ENCODE measurements around the gene UPP2. TPM values are rescaled to one million over a fixed set of nuclear protein-coding genes. Genes with fewer than 3 reads are reported as not detected.
A peak's percentile ranks its signal among the peaks of the same experiment; 100 is the strongest.

UPP2 gene
- total RNA-seq, 1 experiment from 2014 or later = not detected

DNA sequence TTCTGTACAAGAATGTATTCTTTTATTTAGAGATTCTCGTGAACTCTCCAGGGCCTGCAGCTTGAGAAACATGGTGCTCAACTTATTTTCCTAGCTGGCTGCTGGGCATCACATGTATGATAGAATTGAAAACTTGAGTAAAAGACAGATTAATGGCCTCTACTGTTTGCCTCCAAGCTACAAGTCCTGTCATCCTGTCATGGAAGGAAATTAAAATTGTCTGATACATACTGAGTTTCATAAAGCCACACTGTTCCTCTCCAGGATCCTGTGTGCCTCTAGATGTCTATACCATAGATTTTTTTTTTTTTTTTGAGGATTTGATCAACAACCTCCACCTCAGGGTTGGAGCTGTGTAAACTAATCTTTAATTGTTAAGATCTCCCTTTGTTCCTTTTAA, 38.5 kb downstream of the UPP2 start:
- DNase-seq (ENCODE audit: low spot score) = no peak

DNA sequence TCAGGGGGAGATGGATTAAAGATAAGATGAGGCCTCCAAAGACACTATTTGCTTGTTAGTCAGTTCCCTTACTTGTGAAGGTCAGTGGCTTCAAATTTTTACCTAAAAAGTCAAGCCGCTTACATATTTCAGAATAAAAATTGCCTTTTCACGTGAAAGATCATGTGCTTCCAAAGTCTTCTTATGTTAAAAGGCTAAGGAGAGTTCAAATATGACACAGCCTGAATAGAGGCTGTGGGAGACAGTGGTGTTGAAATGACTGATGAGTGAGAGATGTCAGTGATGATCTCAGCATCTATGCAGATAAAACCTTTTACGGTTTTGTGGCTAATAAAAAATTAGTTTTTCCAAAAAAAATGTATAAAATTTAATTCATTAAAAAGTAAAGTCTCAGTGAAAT, 40.5 kb downstream of the UPP2 start:
- DNase-seq (ENCODE audit: low spot score) = no peak

DNA sequence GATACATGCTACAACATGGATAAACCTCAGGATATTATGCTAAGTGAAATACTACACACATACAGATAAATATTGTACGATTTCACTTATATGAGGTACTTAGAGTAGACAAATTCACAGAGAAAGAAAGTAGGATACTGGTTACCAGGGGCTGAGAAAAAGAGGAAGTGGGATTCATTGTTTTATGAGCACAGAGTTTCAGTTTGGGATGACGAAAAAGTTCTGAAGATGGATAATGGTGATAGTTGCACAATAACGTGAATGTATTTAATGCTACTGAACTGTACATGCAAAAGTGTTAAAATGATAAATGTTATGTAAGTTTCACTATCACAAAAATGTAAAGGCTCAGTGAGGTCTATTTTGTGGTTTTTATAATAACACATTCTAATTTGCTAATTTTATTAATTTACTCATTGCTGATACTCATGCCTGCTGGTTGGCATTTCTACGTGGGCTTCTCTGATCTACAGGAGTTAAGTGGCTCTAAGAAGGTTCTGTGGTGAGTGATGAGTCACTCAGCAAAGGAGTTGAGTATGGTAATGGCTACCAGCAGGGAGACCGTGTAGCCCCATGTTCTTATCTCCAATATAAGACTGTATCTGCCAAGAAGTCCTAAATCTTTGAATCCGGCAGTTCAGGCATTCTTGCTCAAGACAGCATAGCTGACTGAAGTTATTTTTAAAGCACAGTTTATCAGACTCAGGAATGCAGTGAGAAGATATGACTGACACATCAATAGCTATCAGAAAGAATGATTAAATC, 41.1 kb downstream of the UPP2 start:
- peak; percentile 25 for DNase-seq (ENCODE audit: low spot score)

DNA sequence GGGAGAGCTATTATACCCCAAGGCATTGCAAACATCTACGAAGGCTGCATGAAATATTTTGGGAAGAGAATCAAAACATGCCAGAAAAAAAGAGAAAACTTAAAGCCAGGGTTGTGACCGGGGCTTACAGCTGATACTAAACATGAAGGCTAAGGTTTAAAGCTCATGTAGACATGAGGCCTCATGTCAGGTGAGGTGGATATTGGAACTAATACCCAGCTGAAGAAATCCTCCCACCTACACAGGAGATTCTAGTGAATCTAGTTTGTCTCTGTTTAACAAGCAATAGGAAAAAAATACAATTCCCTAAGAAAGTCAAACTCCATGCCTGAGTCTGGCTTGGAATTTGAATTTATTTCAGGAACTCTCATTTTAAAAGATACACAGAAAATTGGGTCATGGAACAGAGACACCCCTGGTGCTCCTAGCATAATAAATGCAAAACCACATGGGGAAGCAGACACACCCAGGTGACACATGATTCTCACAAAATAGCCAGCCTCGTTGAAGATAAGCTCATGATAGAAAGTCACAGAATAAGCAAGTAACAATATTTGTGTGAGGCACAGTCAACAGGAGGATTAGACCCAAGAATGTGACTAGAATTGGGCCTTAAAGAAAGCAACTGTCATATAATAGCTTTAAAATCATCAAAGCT, 42.2 kb downstream of the UPP2 start:
- DNase-seq (ENCODE audit: low spot score) = no peak

DNA sequence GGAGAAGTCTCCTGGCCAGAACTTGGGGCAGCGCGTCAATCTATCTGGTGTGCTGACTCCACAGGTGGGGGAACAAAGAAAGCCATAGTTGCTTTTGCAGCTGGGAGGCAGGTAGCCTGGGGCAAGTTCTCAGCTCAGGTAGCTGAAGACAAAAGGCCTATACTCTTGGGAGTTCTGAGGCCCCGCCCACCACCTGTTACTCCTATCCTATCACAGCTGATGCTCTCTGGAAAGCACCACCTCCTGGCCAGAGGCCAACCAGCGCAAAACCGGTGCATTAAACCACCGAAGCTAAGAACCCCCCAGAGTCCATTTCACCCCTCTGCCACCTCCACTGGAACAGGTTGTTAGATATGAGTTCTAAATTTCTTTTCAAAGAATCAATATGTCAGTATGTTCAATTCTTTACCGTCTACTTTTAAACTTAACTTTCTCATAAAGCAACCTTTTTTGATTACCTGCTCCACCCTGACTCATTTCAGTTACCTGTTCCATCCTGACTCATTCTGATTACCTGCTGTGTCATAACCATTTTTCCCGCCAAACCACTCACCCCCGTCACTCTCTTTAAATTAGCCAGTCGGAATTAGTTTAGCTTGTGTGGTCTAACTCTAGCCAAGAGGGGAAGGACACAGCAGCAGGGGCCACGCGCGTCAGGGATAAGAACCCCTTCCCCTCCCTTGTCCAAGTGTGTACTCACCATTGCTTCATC, 43.4 kb downstream of the UPP2 start:
- DNase-seq (ENCODE audit: low spot score) = no peak

DNA sequence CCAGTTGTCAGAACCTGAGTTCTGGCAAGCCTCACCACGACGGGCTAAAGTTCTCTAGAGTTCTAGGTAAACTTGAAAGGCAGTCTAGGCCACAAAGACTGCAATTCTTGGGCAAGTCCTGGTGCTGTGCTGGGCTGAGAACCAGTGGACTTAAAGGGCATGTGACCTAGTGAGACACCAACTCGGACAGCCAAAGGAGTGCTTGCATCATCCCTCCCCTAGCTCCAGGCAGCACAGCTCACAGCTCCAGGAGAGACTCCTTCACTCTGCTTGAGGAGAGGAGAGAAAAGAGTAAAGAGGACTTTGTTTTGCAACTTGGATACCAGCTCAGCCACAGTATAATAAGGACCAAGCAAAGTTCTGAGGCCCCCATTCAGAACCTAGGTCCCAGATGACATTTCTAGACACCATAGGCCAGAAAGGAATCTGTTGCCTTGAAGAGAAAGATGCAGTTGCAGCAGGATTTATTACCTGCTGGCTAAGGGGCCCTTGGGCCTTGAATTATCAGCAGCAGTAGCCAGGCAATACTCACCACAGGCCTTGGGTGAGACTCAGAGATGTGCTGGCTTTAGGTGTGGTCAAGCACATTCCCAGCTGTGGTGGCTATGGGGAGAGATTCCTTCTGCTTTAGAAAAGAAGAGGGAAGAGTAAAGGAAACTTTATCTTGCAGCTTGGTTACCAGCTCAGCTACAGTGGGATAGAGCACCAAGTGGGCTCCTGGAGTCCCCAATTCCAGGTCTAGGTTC, 51.8 kb downstream of the UPP2 start:
- DNase-seq (ENCODE audit: low spot score) = no peak

DNA sequence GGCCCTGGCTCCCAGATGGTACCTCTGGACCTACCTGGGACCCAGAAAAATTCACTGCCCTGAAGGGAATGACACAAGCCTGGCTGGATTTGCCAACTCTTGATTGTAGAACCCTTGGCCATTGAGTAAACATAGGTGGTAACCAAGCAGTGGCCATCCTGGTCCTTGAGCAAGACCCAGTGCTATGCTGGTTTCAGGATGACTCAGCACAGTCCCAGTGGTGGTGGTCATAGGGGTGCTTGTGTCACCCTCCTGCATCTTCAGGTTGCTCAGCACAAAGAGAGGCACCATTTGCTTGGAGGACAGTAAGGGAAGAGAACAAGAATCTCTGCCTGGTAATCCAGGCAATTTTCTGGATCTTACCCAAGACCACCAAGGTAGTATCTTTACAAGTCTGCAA, 52.9 kb downstream of the UPP2 start:
- no peak for DNase-seq (ENCODE audit: low spot score)

DNA sequence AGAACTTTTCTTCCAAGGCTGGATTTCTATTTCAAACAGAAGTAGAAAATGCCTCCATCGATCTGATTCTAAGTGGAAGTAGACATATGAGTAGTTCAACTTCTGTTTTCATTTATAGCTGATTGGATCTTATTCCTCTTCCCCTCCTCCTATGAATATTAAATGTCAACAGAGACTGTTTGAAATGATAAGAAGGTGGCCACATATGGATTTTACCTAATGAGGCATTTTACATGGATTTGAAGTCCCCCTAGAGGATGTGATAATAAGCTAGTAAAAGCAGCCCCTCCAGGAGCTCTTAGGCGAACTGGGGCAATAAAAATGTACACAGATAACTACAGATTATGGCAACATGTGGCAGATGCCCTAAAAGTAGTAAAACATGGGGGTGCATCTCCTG, 71.0 kb downstream of the UPP2 start:
- no peak for DNase-seq (ENCODE audit: low spot score)

DNA sequence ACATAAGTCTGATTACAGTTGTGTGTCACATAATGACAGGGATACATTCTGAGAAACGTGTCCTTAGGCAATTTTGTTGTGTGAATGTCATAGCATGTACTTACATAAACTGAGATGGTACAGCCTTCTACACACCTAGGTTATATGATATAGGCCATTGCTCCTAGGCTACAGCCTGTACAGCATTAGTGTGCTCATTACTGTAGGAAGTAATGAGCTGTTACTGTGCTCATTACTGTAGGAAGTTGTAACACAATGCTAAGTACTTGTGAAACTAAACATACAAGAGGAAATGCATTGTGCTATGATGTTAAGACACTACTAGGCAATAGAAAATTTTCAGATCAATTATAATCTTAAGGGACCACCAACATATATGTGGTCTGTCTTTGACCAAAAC, 72.8 kb downstream of the UPP2 start:
- no peak for DNase-seq (ENCODE audit: low spot score)

DNA sequence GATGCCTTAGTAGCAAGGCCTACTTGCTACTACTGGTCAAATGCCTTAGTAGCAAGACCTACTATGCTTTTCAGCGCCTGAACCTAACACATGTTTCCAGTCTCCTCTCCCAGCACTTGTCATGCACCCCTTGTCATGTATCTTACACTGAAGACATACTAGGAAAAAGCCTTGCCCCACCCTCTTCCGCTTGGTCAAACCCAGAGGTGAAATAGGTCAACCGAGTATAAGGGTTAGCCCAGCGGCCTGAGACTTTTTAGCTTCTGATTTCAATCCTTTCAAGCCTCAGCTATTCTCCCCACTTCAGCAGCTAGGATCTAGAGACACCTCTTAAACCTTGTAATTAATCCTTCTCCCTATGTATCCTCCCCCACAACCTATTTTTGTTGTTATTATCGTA, 73.3 kb downstream of the UPP2 start:
- no peak for DNase-seq (ENCODE audit: low spot score)

DNA sequence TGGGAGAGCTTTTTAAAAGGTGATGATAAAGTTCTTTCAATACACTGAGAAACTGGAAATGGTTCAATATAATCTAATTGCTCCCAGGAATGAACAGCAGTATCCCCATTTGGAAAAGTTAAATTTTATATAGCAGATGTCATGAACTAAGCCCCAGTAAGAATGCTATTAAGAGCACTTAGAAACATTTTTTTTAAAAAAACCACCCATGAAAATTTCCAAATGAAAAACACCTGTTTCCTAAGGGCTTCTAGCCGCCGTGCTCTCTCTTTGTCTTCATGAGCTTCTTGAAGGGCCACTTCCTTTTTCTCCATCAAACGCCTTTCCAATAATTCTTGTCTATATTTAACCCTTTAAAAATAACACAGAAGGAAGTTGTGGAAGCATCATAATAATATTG, 77.0 kb downstream of the UPP2 start:
- no peak for DNase-seq (ENCODE audit: low spot score)

DNA sequence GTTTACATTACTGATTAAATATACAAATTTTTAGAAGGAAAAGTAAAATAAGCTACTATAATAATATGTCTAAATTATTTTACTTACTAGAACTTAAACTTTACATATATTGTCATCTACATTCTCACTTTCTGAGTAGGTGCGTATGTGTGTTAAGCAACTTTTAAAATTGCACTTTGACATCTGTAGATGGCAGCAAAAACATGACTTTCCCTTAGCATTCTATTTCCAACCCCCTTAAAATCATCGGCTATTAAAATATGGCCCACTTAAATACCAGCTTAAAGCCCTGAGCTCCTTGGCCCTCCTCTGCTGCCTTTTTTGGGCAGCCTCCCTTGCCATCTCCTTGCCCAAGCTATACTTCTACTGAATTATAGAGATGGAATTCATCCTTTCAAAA, 78.0 kb downstream of the UPP2 start:
- peak; percentile 19 for DNase-seq (ENCODE audit: low spot score)

DNA sequence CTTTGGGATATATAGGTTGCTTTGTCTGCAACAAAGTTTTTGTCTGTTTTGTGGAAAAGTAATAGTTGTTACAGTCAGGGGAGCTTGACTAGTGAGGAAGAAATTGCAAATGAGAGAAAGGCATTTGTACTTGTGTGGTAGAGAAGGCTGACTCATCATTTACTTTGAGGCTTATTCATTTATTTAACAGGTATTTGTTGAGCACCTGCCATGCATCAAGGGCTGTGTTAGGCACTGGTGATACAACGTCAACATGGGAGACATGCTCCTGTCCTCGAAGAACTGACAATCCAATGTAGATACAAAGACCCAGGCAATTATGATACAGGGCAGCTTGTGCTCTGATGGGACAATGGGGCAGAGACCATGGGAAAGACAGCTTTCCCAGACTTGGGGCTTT, 79.5 kb downstream of the UPP2 start:
- no peak for DNase-seq (ENCODE audit: low spot score)

DNA sequence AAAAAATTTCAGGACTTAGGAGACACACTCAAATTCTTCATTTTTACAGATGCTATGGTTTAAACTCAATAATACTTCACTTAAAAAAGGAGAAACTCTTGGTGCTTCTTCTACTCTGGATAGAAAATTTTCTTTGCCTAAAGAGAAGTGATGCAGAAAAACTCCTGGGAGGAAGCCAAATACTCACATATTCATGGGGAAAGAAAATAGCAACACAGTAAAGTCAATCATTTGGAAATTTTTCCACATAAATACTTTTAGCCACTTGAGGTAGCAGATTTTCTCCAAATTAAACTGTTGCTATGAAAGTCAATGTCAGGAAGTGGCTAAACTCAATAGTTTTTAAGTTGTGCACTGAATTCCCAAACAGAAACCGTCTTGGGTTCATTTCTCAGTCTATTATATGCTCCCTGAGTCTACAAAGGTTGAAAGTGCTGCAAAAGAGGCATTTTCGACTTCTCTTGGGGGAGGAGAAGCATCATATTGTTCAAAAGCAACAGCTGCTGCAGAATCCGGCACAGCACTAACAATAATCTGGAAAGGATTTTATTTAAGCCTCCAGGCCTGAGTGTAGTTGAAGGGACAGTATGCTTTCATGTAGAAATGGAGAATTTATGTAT, 81.1 kb downstream of the UPP2 start:
- no peak for DNase-seq (ENCODE audit: low spot score)

DNA sequence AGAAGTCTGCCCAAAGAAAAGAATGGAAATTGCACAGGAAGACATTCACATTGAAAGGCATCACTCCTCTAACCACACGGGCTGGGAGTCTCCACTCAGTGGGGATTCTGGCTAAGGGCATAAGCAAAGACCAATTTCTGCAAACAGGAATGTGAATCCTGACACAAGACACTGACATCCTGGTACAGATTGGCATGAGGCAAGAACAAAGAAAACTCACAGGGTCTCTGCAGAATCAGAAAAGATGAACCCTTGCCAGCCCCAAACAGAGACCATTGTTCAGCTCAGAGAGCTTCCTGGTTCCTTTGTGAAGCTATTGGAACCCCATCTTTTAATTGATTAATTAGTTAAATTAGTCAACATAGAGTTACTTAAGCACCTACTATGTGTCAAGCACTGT, 82.3 kb downstream of the UPP2 start:
- DNase-seq (ENCODE audit: low spot score) = no peak

DNA sequence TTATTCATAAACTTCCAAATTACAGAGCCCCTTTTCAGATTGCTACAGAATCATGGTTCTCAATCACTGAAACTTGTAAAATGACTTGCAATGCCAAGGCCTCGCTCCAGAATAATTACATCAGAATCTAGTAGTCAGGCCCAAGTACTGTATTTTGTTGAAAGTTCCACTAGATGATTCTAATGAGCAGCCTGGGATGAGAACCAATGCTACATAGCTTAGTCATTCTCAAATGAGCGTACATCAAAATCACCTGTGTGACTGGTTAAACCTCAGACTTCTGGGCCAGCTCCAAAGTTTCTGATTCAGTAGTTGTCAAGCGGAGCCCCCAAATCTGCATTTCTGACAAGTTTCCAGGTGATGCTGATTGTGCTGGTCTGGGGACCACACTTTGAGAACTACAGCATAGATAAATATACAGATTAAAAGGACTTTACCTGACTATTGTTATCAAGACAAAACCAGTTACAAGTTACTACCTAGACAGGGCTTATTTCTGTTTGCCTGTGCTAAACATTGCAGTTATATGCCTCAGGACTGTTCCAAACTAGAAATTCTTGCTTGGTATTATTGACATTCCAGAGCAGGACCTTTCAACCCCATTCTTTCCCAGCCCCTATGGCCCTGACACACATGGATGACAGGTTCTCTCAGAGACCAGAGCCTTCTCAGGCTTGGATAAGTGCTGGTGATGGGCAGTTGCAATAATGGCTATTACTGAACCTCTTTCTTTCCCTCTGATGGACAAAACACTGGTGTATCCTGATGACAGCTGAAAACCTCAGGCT, 83.1 kb downstream of the UPP2 start:
- DNase-seq (ENCODE audit: low spot score) = no peak

Other genes starting within 250 kb of the UPP2 start
- 19.2 and 20.2 TPM in 2 replicates for gene ACVR1, start 225.5 kb upstream of the UPP2 start, total RNA-seq (2014; rRNA removed; shearing (Covaris generic))